Smooth muscle cell (in vitro differentiated cells): ENCODE results near the gene GPR87. TPM values are rescaled to one million over a fixed set of nuclear protein-coding genes. Genes with fewer than 3 reads are reported as not detected.
A peak's percentile ranks its signal among the peaks of the same experiment; 100 is the strongest.

Experiments
- DNase-seq: peaks from one replicate; lab custom pipeline; 2025; ENCODE audit not compliant: unreplicated experiment; lab: John Stamatoyannopoulos, UW
- H2AFZ ChIP-seq: fragments of 200-600 bp; sonication (generic); 2 replicates; pipeline ENCODE4 v1.6.0; 2016; ENCODE audit warnings: antibody characterized with exemption, low read depth, mild to moderate bottlenecking
- H3F3A ChIP-seq: fragments of 200-600 bp; sonication (generic); 2 replicates; pipeline ENCODE4 v1.6.0; 2017; ENCODE audit warnings: antibody characterized with exemption, low read depth
- H3K27ac ChIP-seq: fragments of 200-600 bp; sonication (generic); 2 replicates; pipeline ENCODE4 v1.5.1; 2016; ENCODE audit warnings: low read depth, mild to moderate bottlenecking
- H3K27me3 ChIP-seq: fragments of 200-600 bp; sonication (generic); 2 replicates; pipeline ENCODE4 v1.6.1; 2016; ENCODE audit warnings: low read depth, mild to moderate bottlenecking
- H3K36me3 ChIP-seq: fragments of 200-600 bp; sonication (generic); 2 replicates; pipeline ENCODE4 v1.5.1; 2016; ENCODE audit warnings: low read depth
- H3K4me1 ChIP-seq: fragments of 200-600 bp; sonication (generic); 2 replicates; pipeline ENCODE4 v1.5.1; 2016; ENCODE audit warnings: low read depth
- H3K4me2 ChIP-seq: fragments of 200-600 bp; sonication (generic); 2 replicates; pipeline ENCODE4 v1.6.0; 2016; ENCODE audit warnings: mild to moderate bottlenecking
- H3K4me3 ChIP-seq: fragments of 200-600 bp; sonication (generic); 2 replicates; pipeline ENCODE4 v1.5.1; 2016; ENCODE audit warnings: mild to moderate bottlenecking
- H3K79me2 ChIP-seq: fragments of 200-600 bp; sonication (generic); 2 replicates; pipeline ENCODE4 v1.6.0; 2016; ENCODE audit warnings: low read depth, mild to moderate bottlenecking
- H3K9ac ChIP-seq: fragments of 200-600 bp; sonication (generic); 2 replicates; pipeline ENCODE4 v1.6.0; 2016; ENCODE audit warnings: low read depth
- H3K9me3 ChIP-seq: fragments of 200-600 bp; sonication (generic); replicated peaks from 2 replicates; pipeline ENCODE4 v1.5.1; 2016; ENCODE audit warnings: low read depth
- H4K20me1 ChIP-seq: fragments of 200-600 bp; sonication (generic); 2 replicates; pipeline ENCODE4 v1.6.0; 2016; ENCODE audit warnings: low read depth
- CTCF ChIP-seq: fragments of 200-600 bp; sonication (generic); IDR thresholded peaks from 2 replicates; pipeline ENCODE4 v1.5.1; 2017; ENCODE audit warnings: borderline replicate concordance, mild to moderate bottlenecking, antibody characterized with exemption; ENCODE audit not compliant: insufficient read depth, poor library complexity, severe bottlenecking
- WGBS: methylation state at CpG from one replicate; pipeline ENCODE4 v1.1.7; 2016; ENCODE audit warnings: low lambda C conversion rate; 5-methylcytosine and 5-hydroxymethylcytosine counted together
- polyA plus RNA-seq: library from polyadenylated mRNA; unstranded; fragments of >200 nt; fragmentation: Nextera tagmentation; extraction: Ambion mirVana; gene quantifications from 2 replicates; pipeline ENCODE4 v1.2.1, GENCODE V29; 2016
- total RNA-seq: library from RNA; depleted of rRNA; stranded (reverse); fragments of >200 nt; gene quantifications from 2 replicates; pipeline ENCODE4 v1.2.3, GENCODE V29; 2014

The GPR87 gene
- total and polyA plus RNA-seq, 2 experiments from 2014 or later, result 5.1 to 24.0 TPM

DNA sequence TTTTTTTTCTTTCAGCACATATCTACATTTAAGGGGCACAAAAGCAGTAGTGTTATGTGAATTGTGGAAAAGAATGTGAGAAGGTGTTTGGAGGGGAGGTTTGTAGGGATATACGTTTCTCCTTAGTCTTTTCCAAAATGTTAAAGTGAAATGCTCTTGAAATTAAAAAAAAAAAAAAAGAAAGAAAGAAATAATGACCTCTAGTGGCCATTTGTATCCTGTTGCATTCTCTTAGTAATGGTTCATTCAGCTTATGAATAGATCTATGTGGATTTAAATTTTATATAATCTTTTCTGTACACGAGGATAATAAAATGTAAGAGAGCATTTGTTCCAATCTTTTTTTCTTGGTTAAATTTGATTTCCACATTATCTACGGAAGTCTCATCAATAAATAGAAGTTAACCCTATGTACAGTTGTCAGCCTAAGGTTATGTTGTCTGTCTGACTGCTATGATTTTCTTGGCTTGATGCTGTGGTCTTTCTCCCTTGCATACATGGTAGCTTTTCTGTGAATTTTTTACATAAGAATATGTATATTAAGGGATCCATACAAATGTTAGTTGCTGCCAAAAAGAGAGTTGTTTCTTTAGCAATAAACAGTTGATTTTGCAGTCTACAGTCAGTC is 11.1 kb upstream of the GPR87 start:
- no peak overlapping the region for H2AFZ ChIP-seq
- no peaks in the 10 kb centered on the region for H3K36me3 ChIP-seq
- no peaks in the 10 kb centered on the region for H3K9me3 ChIP-seq
- H3K27me3 ChIP-seq, result no peaks in the 10 kb centered on the region
- H3F3A ChIP-seq, result no peaks in the 10 kb centered on the region
- no peaks in the 10 kb centered on the region for H3K79me2 ChIP-seq
- H3K27ac ChIP-seq, result no peak overlapping the region
- no peak overlapping the region for H3K4me3 ChIP-seq
- TF ChIP-seq CTCF, result peak; percentile 69
- no peaks in the 10 kb centered on the region for H3K4me1 ChIP-seq
- no peak overlapping the region for H3K9ac ChIP-seq
- H3K4me2 ChIP-seq, result no peak overlapping the region
- 29% methylated on average over 3 of the region's 3 CpGs for WGBS
- no peaks in the 10 kb centered on the region for H4K20me1 ChIP-seq
- DNase-seq, result no peak

GRCh38 chr3:151322511-151322910 is 5.9 kb upstream of the GPR87 start:
- Histone ChIP-seq H3K36me3 (no peaks in the 10 kb centered on the region), H3K4me1 (peaks cover 12% of the 10 kb centered on the region), H3K9me3 (no peaks in the 10 kb centered on the region), H4K20me1 (no peaks in the 10 kb centered on the region), H3K79me2 (no peaks in the 10 kb centered on the region), H3F3A (peaks cover 5% of the 10 kb centered on the region), H3K27me3 (no peaks in the 10 kb centered on the region), H3K27ac (no peak overlapping the region), H3K9ac (no peak overlapping the region), H2AFZ (no peak overlapping the region), H3K4me3 (no peak overlapping the region), H3K4me2 (no peak overlapping the region)
- DNase-seq, result no peak
- no peak for TF ChIP-seq CTCF
- 100% methylated on average over 1 of the region's 1 CpG for WGBS

- WGBS, result 93% methylated on average over 1 of the region's 1 CpG
- H3K4me3 ChIP-seq, result no peak overlapping the region
- H3K79me2 ChIP-seq, result no peaks in the 10 kb centered on the region
- H3K27me3 ChIP-seq, result no peaks in the 10 kb centered on the region
- H3K9ac ChIP-seq, result no peak overlapping the region
- H3K36me3 ChIP-seq, result no peaks in the 10 kb centered on the region
- no peak for TF ChIP-seq CTCF
- no peaks in the 10 kb centered on the region for H3K9me3 ChIP-seq
- peaks cover 17% of the 10 kb centered on the region for H3K4me1 ChIP-seq
- H3K27ac ChIP-seq, result no peak overlapping the region
- no peaks in the 10 kb centered on the region for H4K20me1 ChIP-seq
- no peak overlapping the region for H3K4me2 ChIP-seq
- no peak overlapping the region for H2AFZ ChIP-seq
- peaks cover 5% of the 10 kb centered on the region for H3F3A ChIP-seq
- DNase-seq, result no peak
These were observed 4.9 kb upstream of the GPR87 start for GRCh38 chr3:151321526-151321925.

DNA sequence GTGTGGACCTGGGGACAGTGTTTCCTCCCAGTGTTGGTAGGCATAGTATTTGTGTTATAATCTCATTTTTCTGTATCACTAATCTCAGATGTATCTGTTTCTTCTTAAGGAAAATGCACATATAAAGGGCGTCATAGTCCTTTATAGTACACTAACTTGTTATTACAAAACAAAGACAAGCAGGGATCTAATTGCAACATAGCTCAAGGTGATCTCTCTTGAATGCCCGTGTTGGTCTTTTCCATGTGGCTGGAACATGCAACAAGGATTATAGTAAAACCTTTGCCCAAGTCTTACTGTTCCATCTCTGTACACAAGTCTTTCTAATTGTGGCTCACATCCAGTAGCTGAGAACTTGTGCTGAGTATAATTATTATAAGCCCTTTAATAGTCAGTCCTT is 3.5 kb upstream of the GPR87 start:
- H3K27ac ChIP-seq, result peak overlapping the region; percentile 97
- H3K9ac ChIP-seq, result no peak overlapping the region
- H3K4me3 ChIP-seq, result no peak overlapping the region
- no peaks in the 10 kb centered on the region for H3K79me2 ChIP-seq
- WGBS, result 91% methylated on average over 2 of the region's 2 CpGs
- no peak overlapping the region for H3K4me2 ChIP-seq
- H2AFZ ChIP-seq, result no peak overlapping the region
- H3K4me1 ChIP-seq, result peaks cover 30% of the 10 kb centered on the region
- DNase-seq, result no peak
- no peak for TF ChIP-seq CTCF
- H3K27me3 ChIP-seq, result no peaks in the 10 kb centered on the region
- no peaks in the 10 kb centered on the region for H4K20me1 ChIP-seq
- H3K36me3 ChIP-seq, result no peaks in the 10 kb centered on the region
- H3F3A ChIP-seq, result peaks cover 5% of the 10 kb centered on the region
- no peaks in the 10 kb centered on the region for H3K9me3 ChIP-seq
